B cell (primary cell): ENCODE measurements around the gene ANKLE1. TPM values are rescaled to one million over a fixed set of nuclear protein-coding genes. Genes with fewer than 3 reads are reported as not detected.

Experiments
- ATAC-seq: fragments of 200-7000 bp; cut with Tn5 transposase; one replicate; pipeline ENCODE4 v1.10.0; 2021; ENCODE audit warnings: low read depth, mild to moderate bottlenecking, moderate number of reproducible peaks, moderate library complexity
- CTCF ChIA-PET: fragments of 350-600 bp; sonication (Branson Sonifier 250); formaldehyde crosslinking; loops from one replicate; lab custom pipeline; 2021; ENCODE audit warnings: antibody characterized with exemption, inconsistent platforms; lab: Charles Lee
- POLR2A ChIA-PET: fragments of 350-600 bp; sonication (Branson Sonifier 250); formaldehyde crosslinking; loops from one replicate; lab custom pipeline; 2021; ENCODE audit warnings: antibody characterized with exemption; lab: Charles Lee
- DNase-seq: peaks from one replicate; pipeline ENCODE4 v3.0.0; 2013
- H2AFZ ChIP-seq: 2 replicates; pipeline ENCODE4 v1.6.1; 2012; ENCODE audit warnings: mild to moderate bottlenecking, low read depth, low read length; ENCODE audit not compliant: insufficient read depth, poor library complexity, severe bottlenecking
- H3K27ac ChIP-seq, 2 donors: 1 replicate in 1 of 2; 2 replicates in 1 of 2; pipeline ENCODE4 v1.5.1; 2012 to 2013; ENCODE audit warnings: low read length in 2 of 2, mild to moderate bottlenecking in 2 of 2, moderate library complexity in 1 of 2
- H3K27me3 ChIP-seq, 4 experiments: fragments of 200-600 bp in 1 of 4; sonication (generic) in 1 of 4; replicated peaks in 1 of 4; 1 replicate in 2 of 4; 2 replicates in 2 of 4; pipeline versions ENCODE4 v1.6.1 to v1.7.0; 2013 to 2016; ENCODE audit warnings: low read length in 3 of 4, mild to moderate bottlenecking in 2 of 4, mixed read lengths in 1 of 4, moderate library complexity in 1 of 4; ENCODE audit not compliant: insufficient read depth in 4 of 4, control insufficient read depth in 3 of 4; ENCODE audit errors: control extremely low read depth in 1 of 4
- H3K36me3 ChIP-seq, 2 experiments: replicated peaks in 1 of 2; 1 replicate in 1 of 2; 2 replicates in 1 of 2; pipeline versions ENCODE4 v1.6.1 to v1.7.1; 2013; ENCODE audit warnings: low read length in 1 of 2; ENCODE audit not compliant: insufficient read depth in 2 of 2, control insufficient read depth in 1 of 2; ENCODE audit errors: control extremely low read depth in 1 of 2, extremely low read depth in 1 of 2
- H3K4me1 ChIP-seq, 2 donors: fragments of 200-600 bp in 1 of 2; sonication (generic) in 1 of 2; 1 replicate in 1 of 2; 2 replicates in 1 of 2; pipeline versions ENCODE4 v1.5.1 to v1.6.1; 2013 to 2017; ENCODE audit warnings: low read length in 2 of 2; ENCODE audit not compliant: control insufficient read depth in 2 of 2, insufficient read depth in 2 of 2
- H3K4me2 ChIP-seq: replicated peaks from 2 replicates; pipeline ENCODE3; 2012; ENCODE audit warnings: mild to moderate bottlenecking, low read depth, low read length; ENCODE audit not compliant: poor library complexity, severe bottlenecking
- H3K4me3 ChIP-seq, 5 experiments: fragments of 200-600 bp in 1 of 5; sonication (generic) in 1 of 5; 1 replicate in 3 of 5; 2 replicates in 2 of 5; pipeline versions ENCODE4 v1.5.1 to v1.7.0; 2011 to 2016; ENCODE audit warnings: low read length in 4 of 5, mild to moderate bottlenecking in 4 of 5, low read depth in 2 of 5, control low read depth in 1 of 5, moderate library complexity in 1 of 5; ENCODE audit not compliant: insufficient read depth in 1 of 5; ENCODE audit errors: control extremely low read depth in 1 of 5, extremely low read depth in 1 of 5
- H3K79me2 ChIP-seq: fragments of 200-600 bp; sonication (generic); one replicate; pipeline ENCODE4 v1.6.0; 2016; ENCODE audit warnings: low read length; ENCODE audit not compliant: control insufficient read depth, insufficient read depth
- H3K9ac ChIP-seq: fragments of 200-600 bp; sonication (generic); 2 replicates; pipeline ENCODE4 v1.6.1; 2017; ENCODE audit warnings: mild to moderate bottlenecking, low read length, moderate library complexity
- H3K9me3 ChIP-seq, 3 donors: one replicate each; pipeline versions ENCODE4 v1.6.1 to v1.7.1; 2013; ENCODE audit warnings: low read length in 2 of 3; ENCODE audit not compliant: control insufficient read depth in 2 of 3, insufficient read depth in 1 of 3; ENCODE audit errors: control extremely low read depth in 1 of 3
- H4K20me1 ChIP-seq: 2 replicates; pipeline ENCODE4 v1.6.0; 2012; ENCODE audit warnings: mild to moderate bottlenecking, low read length; ENCODE audit not compliant: insufficient read depth, control insufficient read depth, poor library complexity, severe bottlenecking
- H3K27ac Mint-ChIP-seq: one replicate; pipeline ENCODE4 v1.8.0; 2021; ENCODE audit warnings: mixed read lengths
- H3K27me3 Mint-ChIP-seq: one replicate; pipeline ENCODE4 v1.8.0; 2021; ENCODE audit warnings: mixed read lengths
- H3K4me1 Mint-ChIP-seq: one replicate; pipeline ENCODE4 v1.8.0; 2021; ENCODE audit warnings: mixed read lengths
- H3K4me3 Mint-ChIP-seq: one replicate; pipeline ENCODE4 v1.8.0; 2021; ENCODE audit warnings: mixed read lengths
- H3K9me3 Mint-ChIP-seq: one replicate; pipeline ENCODE4 v1.8.0; 2022; ENCODE audit warnings: mixed read lengths; ENCODE audit not compliant: insufficient read depth
- CTCF ChIP-seq: fragments of 200-600 bp; IDR thresholded peaks from one replicate; pipeline ENCODE4 v1.8.0; 2022; ENCODE audit warnings: antibody characterized with exemption, mild to moderate bottlenecking
- EZH2 ChIP-seq: IDR thresholded peaks from 2 replicates; pipeline ENCODE4 v1.6.1; 2012; ENCODE audit warnings: borderline replicate concordance, low read depth, mild to moderate bottlenecking, moderate library complexity, low read length; ENCODE audit not compliant: insufficient read depth, poor library complexity, severe bottlenecking
- WGBS: methylation state at CpG from one replicate; pipeline ENCODE4 v1.1.5; 2013; ENCODE audit warnings: missing lambda C conversion rate; ENCODE audit not compliant: insufficient coverage; 5-methylcytosine and 5-hydroxymethylcytosine counted together
- intact Hi-C: fragments of 100-400 bp; cut with micrococcal nuclease; formaldehyde crosslinking; loops from one replicate; pipeline ENCODE4 v1.10.0; 2022
- polyA plus RNA-seq: library from polyadenylated mRNA; depleted of rRNA; stranded (reverse); fragments of >200 nt; gene quantifications from 2 replicates; pipeline ENCODE4 v1.2.3, GENCODE V29; 2012
- total RNA-seq, 2 donors: library from RNA; stranded (reverse); fragments of 120-200 nt in 1 of 2; gene quantifications; 1 replicate in 1 of 2; 2 replicates in 1 of 2; pipeline versions ENCODE4 v1.2.3 to v1.2.4, GENCODE V29; 2013 to 2022

Gene ANKLE1
- total and polyA plus RNA-seq, 2 donors (not counting 1 experiment from before 2014, with no cell fraction given): 6.2 to 7.6 TPM

DNA sequence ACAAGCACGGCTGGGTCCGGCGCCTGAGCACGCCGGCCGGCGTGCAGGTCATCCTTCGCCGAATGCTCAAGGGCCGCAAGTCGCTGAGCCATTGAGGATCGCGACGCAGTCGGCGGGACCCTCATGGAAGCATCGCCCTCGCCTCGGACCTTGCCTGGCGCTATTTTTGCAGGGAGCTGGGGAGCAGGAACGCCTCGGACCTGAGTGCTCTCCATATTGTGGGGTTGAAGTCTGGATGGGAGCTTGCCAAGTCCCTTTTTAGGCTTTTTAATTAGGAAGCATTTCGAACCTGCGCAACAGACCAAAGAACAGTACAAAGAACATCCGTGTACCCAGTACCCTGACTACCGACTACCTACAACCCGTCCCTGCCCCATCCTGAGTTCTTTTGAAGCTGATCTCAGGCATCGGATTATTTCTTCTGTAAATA, 24.6 kb downstream of the ANKLE1 start:
- ChIA-PET POLR2A (interaction anchor here (0.7 to 1.5 kb wide), 3 partner anchors 24 to 98 kb away, joined by 3 to 8 read pairs (median 3); partner anchors contain the start of gene ANO8), CTCF (interaction anchor here (0.7 to 1.1 kb wide), 4 partner anchors 26 to 859 kb away, joined by 3 to 4 read pairs (median 3); no protein-coding TSS in a partner anchor)
- Mint-ChIP-seq H3K9me3 (no peaks in the 10 kb centered on the region), H3K4me3 (peak overlapping the region; percentile 91), H3K27me3 (no peaks in the 10 kb centered on the region), H3K4me1 (peaks cover 57% of the 10 kb centered on the region), H3K27ac (peak overlapping the region; percentile 90)
- no peaks in the 10 kb centered on the region for H3K27me3 ChIP-seq
- H3K27ac ChIP-seq: peak overlapping the region; percentile 70 to 71
- H3K9ac ChIP-seq: peak overlapping the region; percentile 72
- no peak for TF ChIP-seq EZH2
- TF ChIP-seq CTCF: no peak
- H3K4me3 ChIP-seq: peak overlapping the region; percentile 31 to 74 (median 73)
- peak overlapping the region; percentile 96 for H3K4me2 ChIP-seq
- 11% methylated on average over 22 of the region's 28 CpGs for WGBS
- peaks cover 55% of the 10 kb centered on the region for H3K79me2 ChIP-seq
- intact Hi-C loops: loop anchor here (5.0 to 10.0 kb wide), 3 partner anchors 411 to 719 kb away; partner anchors contain the start of genes SMIM7 and TMEM38A
- H3K9me3 ChIP-seq: no peaks in the 10 kb centered on the region
- H2AFZ ChIP-seq: peak overlapping the region; percentile 83
- ATAC-seq (no peak), DNase-seq (no peak)
- peaks cover 18% of the 10 kb centered on the region for H4K20me1 ChIP-seq
- no peaks in the 10 kb centered on the region for H3K36me3 ChIP-seq
- H3K4me1 ChIP-seq: peaks cover 39 to 58% of the 10 kb centered on the region in 2 donors

DNA sequence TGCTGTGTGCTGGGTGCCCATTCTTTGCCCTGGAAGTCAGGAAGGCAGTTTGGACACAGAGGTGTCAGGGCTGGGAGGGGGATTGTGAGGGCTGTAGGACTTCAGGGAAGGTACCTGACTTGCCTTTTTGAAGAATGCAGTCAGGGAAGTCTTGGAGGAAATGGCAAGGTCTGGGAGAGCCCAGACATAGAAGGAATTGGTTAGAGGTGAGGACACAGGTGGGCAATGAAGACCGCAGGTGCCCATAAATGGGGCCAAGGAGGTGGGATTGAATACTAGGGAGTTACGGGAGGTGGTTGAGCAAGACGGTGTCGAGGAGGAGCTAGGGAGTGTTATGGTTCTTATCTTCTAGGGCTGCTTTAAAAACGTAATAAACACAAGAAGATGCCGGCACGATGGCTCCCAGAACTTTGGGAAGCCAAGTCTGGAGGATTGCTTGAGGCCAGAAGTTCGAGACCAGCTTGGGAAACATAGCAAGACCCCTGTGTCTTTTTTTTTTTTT, 26.2 kb downstream of the ANKLE1 start:
- TF ChIP-seq CTCF (no peak), EZH2 (no peak)
- H3K9ac ChIP-seq: no peak overlapping the region

More for the DNA sequence above, 26.2 kb downstream of the ANKLE1 start:
- ATAC-seq (no peak), DNase-seq (no peak)
- ChIA-PET POLR2A (interaction anchor here (0.7 to 1.4 kb wide), 3 partner anchors 13 to 112 kb away, joined by 3 to 9 read pairs (median 3); partner anchors contain the start of genes BABAM1 and MVB12A), CTCF (interaction anchor here (0.7 to 1.1 kb wide), 2 partner anchors 33 to 78 kb away, joined by 3 to 4 read pairs; no protein-coding TSS in a partner anchor)
- Mint-ChIP-seq H3K4me3 (peak overlapping the region; percentile 60), H3K4me1 (peaks cover 53% of the 10 kb centered on the region), H3K27me3 (no peaks in the 10 kb centered on the region), H3K9me3 (no peaks in the 10 kb centered on the region), H3K27ac (peak overlapping the region; percentile 2)
- WGBS: 97% methylated on average over 8 of the region's 8 CpGs
- Histone ChIP-seq H3K79me2 (peaks cover 66% of the 10 kb centered on the region), H3K36me3 (peaks cover 0 to 5% of the 10 kb centered on the region in 2 experiments), H3K4me2 (no peak overlapping the region), H3K27ac (no peak overlapping the region), H4K20me1 (peaks cover 35% of the 10 kb centered on the region), H2AFZ (no peak overlapping the region), H3K4me3 (no peak overlapping the region), H3K9me3 (no peaks in the 10 kb centered on the region), H3K4me1 (peaks cover 32 to 47% of the 10 kb centered on the region in 2 donors), H3K27me3 (no peaks in the 10 kb centered on the region)
- intact Hi-C loops: loop anchor here (5.0 to 10.0 kb wide), 3 partner anchors 413 to 721 kb away; partner anchors contain the start of genes SMIM7 and TMEM38A
